Left hindlimb (tissue), 1 donor: ENCODE measurements around the gene IFRD1.
"Not testable (repeated sequence)": the region's sequence is repeated elsewhere in the genome, so short reads cannot be mapped to it uniquely, and the experiment has no call there.

ENCODE experiments used
- DNase-seq: peaks from one replicate; pipeline ENCODE4 v3.0.0-alpha.2; 2018

IFRD1 gene

DNA sequence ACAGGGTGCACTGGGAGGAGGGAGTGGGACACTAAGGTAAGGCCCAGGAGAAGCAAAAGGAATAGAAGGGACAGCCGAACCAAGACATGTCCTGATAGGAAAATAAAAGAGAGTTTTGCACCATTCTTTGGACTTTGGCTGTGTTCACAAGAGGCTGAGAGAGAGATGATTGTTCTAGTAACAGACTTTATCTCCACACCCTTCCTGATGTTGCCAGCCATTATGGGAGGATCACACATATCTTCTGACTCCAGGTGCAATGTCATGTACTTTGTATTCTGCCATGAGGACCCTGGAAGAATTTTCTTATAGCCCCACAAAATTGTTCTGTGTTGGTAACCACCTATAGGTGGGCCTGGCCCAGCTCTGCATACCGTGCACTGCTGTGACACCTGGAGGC is 41.9 kb downstream of the IFRD1 start:
- DNase-seq: no peak

GRCh38 chr7:112494656-112495055 is 44.4 kb downstream of the IFRD1 start:
- no peak for DNase-seq

- no peak for DNase-seq
Observed at GRCh38 chr7:112495156-112495788, 45.0 kb downstream of the IFRD1 start.

GRCh38 chr7:112495810-112496462 is 45.7 kb downstream of the IFRD1 start:
- DNase-seq: peak; percentile 39

DNA sequence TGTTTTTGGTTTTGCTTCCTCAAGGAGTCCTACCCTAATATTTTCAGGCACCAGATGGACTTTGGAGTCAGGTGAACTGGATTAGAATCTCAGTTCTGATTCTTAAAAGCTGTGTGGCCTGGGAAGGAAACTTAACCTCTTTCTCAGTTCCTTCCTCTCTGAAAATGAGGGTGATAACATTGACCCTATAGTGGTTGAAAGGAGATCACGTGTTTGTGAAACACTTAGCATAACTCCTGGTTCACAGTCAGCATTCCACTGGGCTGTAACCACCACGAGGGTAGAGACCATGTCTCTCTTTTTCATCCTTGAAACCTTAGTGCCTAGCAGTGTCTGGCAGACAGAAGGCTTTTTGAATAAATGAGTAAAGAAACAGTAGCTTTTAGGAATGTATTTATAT is 47.2 kb downstream of the IFRD1 start:
- DNase-seq: no peak

DNA sequence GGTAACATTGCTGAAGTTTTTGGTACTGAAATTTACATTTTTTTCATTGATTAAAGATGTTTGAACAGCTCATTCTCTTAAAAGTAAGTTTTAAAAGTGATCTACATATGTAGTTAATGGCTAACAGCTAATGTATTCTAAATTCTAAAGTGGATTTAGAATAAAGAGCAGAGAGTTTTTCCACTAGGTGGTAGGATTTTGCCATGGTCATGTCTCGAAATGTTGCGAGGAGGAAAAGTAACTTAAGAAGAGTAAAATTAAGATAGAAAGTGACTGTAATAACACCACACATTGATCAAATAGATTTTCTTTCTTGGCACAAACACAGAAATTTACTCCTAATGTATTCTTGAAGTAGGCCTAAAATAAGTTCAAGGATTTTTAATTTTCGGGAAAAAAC is 50.4 kb downstream of the IFRD1 start:
- DNase-seq: no peak

DNA sequence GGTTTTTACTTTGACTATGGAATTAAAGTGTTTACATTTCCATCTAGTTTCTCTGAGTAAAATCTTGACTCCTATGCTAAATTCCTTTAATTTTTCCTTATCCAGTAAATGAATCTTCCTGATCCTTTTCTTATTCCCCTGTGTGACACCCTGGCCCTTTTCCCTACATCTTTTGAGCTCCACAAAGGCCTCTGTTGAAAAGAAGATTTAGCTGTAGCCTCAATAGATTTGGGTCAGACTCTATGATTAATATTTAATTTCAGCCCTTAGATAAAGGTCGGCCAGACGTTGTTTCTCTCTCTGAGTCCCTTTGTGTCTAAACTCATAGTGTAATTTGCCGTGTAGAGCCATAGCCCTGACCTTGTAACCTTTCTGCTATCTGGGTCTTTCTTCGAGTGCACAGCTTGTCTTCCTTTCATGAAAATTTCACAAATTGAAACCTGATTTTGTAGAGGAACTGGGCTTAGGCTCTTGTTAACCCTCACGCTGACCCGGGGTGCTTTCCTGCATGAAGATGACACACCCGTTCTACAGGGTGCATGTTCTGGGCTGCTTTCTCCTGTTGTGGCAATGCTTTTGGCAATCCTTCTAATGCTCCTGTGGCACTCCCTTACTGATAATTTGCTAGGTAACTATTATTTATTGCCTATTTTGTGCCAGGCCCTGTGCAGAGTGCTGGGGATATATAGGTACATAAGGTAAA is 51.7 kb downstream of the IFRD1 start:
- no peak for DNase-seq

- DNase-seq: no peak
Observed at GRCh38 chr7:112502700-112503099, 52.4 kb downstream of the IFRD1 start.

GRCh38 chr7:112503361-112503972 is 53.2 kb downstream of the IFRD1 start:
- no peak for DNase-seq

- no peak for DNase-seq
Observed at GRCh38 chr7:112504093-112504695, 53.9 kb downstream of the IFRD1 start.

- DNase-seq: no peak
Observed at GRCh38 chr7:112505495-112505894, 55.2 kb downstream of the IFRD1 start.

DNA sequence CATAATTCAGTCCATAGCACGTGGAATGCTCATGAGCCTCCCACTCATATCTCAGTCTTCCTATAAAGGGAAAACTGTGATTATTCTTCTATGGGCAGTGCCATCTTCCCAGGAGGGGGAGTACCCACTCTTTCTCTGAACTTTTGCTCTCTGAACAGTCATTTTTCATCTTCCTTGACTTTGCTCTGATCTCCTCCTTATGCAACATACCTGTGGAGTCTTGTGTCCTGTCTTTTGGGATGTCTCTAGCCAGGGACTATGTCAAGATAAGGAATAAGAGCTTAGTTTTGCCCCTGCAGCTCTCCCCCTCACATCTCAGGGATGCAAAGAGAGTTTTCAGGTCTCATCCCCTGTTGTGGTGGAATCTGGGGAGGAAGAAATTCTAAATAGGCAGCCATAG is 58.1 kb downstream of the IFRD1 start:
- no peak for DNase-seq

GRCh38 chr7:112509402-112509801 is 59.1 kb downstream of the IFRD1 start:
- DNase-seq: no peak

DNA sequence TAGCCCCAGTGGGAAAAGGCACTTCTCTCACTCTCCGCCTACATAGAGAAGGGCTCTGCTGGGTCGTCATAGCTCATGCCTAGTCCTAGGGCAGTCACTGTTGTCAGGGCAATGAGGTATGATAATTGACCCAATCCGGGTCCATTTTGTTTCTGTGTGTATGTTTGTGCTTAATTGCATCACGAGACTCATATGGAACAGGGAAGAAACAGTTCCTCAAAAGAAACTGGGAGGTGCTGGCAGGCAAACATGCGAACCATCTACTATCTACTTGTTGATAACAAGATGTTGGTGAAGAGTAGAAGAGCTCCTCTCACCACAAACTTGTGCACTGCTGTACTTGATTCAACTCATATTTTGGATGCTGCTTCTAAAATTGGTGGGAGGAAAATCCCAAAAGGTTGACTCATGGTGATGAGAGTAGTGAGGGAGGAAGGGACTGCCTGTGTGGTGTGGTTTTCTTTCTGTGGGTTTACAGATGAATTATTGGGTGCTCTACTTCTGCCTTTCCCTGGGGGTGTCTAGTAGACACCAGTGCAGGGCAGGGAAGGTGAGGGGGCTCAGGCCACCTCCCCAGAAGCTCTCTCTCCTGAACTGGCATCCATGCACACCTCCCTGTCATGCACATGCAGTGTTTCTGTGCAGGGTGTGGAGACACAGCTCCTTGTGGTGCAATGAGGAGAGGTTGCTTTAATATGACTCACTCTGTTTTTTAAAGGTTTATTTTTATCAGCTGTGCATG is 59.9 kb downstream of the IFRD1 start:
- DNase-seq: no peak

DNA sequence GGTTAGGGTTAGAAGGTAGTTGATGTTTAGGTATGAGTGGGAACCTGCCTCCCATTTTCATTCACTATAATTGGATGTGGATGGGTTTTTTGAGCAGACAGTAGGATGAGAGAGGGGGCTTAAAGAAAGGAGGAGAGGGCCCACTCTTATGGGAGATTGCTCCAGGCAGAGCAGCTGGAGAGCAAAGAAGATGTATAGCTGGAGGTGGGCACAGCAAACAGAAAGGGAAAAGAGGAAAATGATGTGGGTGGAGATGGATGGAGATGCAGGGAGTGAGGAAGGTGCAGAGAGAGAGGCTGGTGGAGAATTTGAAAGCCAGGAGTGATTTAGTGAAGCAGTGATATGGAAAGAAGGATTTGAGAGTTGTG is 60.5 kb downstream of the IFRD1 start:
- no peak for DNase-seq

DNA sequence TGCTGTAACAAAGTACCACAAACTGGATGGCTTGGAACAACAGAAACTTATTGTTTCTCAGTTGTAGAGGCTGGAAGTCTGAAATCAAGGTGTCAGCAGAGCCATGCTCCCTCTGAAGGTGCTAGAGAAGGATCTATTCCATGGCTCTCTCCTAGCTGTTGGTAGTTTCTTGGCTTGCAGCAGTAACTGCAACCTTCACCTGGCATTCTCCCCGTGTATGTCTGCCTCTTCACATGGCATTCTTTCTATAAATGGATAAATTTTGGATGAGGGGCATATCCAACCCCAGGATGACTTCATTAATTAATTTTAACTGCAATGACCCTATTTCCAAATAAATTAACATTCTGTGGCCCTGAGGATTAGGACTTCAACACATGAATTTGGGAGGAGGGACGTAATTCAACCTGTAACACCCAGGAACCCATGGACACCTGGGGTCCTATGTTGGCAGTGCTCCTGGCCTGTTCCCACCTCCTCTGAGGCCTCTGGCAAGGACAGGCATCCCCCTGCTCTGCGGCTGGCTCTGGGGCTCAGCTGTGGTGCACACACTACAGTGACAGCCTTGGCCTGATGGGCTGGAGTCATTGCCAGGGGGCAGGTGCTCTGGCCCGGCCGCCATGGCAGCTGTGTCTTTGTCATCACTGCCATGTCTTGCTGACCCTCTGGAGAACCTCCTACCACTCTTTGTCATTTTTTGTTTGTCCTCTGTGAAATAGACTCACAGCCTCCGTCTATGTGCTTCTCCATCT is 61.4 kb downstream of the IFRD1 start:
- no peak for DNase-seq

- no peak for DNase-seq
Observed at GRCh38 chr7:112512451-112513210, 62.4 kb downstream of the IFRD1 start.

DNA sequence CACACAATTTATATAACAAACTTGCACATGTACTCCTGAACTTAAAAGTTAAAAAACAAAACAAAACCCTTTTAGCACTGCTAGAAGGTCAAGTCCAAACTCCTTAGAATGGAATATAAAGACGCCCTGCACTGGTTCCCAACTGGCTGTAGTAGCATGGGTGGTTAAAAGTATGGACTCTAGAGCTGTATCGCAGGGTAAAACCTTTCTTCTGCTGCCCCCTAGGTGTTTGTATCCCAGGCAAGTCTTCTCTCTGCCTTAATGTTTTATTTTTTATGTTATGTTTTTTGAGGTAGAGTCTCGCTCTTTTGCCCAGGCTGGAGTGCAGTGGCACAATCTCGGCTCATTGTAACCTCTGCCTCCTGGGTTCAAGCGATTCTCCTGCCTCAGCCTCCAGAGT is 65.7 kb downstream of the IFRD1 start:
- no peak for DNase-seq

DNA sequence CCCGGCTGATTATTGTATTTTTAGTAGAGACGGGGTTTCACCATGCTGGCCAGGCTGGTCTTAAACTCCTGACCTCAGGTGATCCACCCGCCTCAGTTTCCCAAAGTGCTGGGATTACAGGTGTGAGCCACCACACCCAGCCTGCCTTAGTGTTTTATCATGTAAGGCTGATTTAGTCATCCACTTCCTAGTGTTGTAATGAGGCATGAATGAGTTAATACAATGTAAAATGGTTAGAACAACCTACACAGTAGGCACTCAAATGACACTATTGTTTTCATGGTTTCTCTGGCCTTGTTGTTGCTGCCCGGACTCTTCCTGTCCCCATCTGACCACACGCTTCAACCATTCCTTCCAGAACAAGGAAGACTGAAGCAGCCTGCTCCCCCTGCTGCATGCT is 66.2 kb downstream of the IFRD1 start:
- DNase-seq: not testable (repeated sequence)

DNA sequence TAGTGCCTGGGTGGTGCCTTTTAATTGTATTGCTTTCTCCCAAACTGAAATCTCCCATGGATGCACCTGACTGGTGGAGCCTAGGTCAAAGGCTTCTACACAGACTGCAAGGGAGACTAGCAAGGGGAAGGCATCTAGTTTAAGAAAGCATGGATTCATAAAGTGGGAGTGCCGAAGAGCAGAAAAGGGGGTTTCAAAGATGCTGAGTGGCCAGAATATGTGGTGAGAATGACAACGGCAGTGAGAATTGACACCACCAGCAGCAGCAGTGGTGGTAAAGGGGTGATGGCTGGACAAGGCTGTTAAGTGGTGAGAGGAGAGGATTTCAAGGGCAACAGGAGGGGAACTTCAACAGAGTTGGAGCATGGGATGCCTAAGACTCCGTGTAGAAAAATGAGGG is 67.2 kb downstream of the IFRD1 start:
- DNase-seq: no peak

DNA sequence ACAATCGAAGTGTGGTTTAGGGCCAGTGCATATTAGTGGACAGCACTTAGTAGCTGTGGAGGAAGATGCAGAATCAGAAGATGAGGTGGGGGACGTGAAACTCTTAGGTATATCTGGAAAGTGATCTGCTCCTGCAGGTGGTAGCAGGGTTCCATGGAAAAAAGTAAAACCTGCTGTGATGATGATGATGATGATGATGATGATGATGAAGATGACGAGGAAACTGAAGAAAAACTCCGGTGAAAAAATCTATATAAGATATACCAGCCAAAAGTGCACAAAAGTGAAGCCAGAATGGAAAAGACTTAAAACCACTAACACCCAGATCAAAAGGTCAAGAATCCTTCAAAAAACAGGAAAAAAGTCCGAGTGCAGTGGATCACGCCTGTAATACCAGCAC is 70.5 kb downstream of the IFRD1 start:
- DNase-seq: no peak
